ENCODE results near the gene PGLYRP3. TPM values are rescaled to one million over a fixed set of nuclear protein-coding genes. Genes with fewer than 3 reads are reported as not detected.

PGLYRP3 gene
- total and polyA plus RNA-seq, 9 of the 15 experiments (the other 6 are each of a cell fraction or from before 2014, with no cell fraction given) = not detected

DNA sequence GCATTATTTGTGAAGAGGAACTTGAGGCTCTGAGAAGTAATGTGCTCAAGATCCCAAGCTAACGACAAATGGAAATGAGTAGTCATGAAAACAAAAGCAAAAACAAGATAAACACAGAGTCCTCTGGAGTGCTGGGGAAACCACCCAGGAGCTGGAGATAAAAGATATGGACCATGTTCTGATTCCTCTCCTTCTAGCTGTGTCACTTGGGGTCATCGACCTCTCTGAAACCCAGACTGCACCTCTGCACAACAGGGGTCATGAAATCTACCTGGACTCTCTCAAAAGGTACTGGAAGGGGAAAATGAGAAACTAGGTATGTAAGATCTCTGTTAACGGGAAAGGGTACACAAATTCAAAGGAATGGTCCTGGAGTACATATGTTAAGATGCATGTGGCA is 29.4 kb upstream of the PGLYRP3 start (continued):
- TF ChIP-seq ESRRA (IDR thresholded peaks at IDR 0.05; ENCODE audit: borderline replicate concordance, low read depth) (peak; percentile 41; the same call in 1 of the 2 replicates), FOSL1 (tag; conservative IDR thresholded peaks at IDR 0.05) (peak; percentile 86), STAG1 (CRISPR knock-in tag; IDR thresholded peaks at IDR 0.05; ENCODE audit: borderline replicate concordance) (no peak), GABPB2 (CRISPR knock-in tag; conservative IDR thresholded peaks at IDR 0.05) (no peak), ZC3H4 (CRISPR knock-in tag; IDR thresholded peaks at IDR 0.05; ENCODE audit: borderline replicate concordance) (no peak), RCOR1 (IDR thresholded peaks at IDR 0.05; ENCODE audit: borderline replicate concordance in 1 of 2, low read depth in 2 of 2, low read length in 2 of 2) (peak; percentile 83 to 97)
- TF ChIP-seq, protein P1, sequence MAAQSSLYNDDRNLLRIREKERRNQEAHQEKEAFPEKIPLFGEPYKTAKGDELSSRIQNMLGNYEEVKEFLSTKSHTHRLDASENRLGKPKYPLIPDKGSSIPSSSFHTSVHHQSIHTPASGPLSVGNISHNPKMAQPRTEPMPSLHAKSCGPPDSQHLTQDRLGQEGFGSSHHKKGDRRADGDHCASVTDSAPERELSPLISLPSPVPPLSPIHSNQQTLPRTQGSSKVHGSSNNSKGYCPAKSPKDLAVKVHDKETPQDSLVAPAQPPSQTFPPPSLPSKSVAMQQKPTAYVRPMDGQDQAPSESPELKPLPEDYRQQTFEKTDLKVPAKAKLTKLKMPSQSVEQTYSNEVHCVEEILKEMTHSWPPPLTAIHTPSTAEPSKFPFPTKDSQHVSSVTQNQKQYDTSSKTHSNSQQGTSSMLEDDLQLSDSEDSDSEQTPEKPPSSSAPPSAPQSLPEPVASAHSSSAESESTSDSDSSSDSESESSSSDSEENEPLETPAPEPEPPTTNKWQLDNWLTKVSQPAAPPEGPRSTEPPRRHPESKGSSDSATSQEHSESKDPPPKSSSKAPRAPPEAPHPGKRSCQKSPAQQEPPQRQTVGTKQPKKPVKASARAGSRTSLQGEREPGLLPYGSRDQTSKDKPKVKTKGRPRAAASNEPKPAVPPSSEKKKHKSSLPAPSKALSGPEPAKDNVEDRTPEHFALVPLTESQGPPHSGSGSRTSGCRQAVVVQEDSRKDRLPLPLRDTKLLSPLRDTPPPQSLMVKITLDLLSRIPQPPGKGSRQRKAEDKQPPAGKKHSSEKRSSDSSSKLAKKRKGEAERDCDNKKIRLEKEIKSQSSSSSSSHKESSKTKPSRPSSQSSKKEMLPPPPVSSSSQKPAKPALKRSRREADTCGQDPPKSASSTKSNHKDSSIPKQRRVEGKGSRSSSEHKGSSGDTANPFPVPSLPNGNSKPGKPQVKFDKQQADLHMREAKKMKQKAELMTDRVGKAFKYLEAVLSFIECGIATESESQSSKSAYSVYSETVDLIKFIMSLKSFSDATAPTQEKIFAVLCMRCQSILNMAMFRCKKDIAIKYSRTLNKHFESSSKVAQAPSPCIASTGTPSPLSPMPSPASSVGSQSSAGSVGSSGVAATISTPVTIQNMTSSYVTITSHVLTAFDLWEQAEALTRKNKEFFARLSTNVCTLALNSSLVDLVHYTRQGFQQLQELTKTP (IDR thresholded peaks at IDR 0.05; ENCODE audit: low read depth in 1 of 2, partially characterized antibody in 2 of 2) = peak in 1 of 2 experiments; percentile 16

All from K562 (cell line).